ENCODE measurements around the gene ITPR1. TPM values are rescaled to one million over a fixed set of nuclear protein-coding genes. Genes with fewer than 3 reads are reported as not detected.

The ITPR1 gene
- total RNA-seq, 2 donors from 2014 or later = 119 to 177 TPM

DNA sequence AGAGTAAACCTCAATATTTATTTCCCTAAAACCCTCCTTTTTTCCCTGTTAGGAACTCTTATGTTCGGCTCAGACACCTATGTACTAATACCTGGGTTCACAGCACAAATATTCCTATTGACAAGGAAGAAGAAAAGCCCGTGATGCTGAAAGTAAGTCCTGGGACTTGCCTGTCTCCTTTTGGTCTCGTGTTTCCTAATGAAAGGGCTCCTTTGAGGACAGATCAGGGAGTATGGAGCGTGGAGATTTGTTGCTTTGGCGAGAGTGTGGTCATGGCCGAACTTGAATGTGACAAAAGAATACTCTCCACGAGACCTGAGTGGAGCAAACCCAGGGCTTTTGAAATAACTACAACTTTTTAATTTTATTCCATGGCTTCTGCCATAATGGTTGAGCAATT is 167.8 kb downstream of the ITPR1 start:
- Mint-ChIP-seq H3K9me3 (no peaks in the 10 kb centered on the region), H3K27me3 (no peaks in the 10 kb centered on the region), H3K4me1 (ENCODE audit: low read depth in 2 of 2) (no peaks in the 10 kb centered on the region), H3K27ac (no peak overlapping the region), H3K36me3 (peaks cover 13% of the 10 kb centered on the region), H3K4me3 (no peak overlapping the region)
- ATAC-seq = no peak
- no peak for DNase-seq (ENCODE audit: low spot score)

DNA sequence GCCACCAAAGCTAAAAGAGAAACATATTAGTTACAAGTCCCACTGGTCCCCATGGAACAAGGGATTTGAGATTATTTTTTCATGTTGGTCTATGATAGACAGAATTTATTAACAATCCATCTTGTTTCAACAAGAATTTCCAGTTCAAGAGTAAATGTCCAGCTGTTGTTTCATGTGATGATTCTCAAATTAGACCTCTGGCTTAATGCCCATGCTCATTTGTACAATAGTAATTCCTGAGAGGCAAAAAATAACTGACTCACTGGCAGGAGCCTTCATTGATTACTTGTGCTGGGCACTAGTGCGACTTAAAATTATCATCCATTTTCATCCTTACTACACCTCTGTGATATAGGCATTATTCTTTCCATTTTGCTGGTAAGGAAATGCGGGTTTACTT is 171.3 kb downstream of the ITPR1 start:
- Mint-ChIP-seq H3K9me3 (no peaks in the 10 kb centered on the region), H3K4me1 (ENCODE audit: low read depth in 2 of 2) (peaks cover 0 to 3% of the 10 kb centered on the region in 2 donors), H3K36me3 (peaks cover 26% of the 10 kb centered on the region), H3K27ac (no peak overlapping the region), H3K4me3 (no peak overlapping the region), H3K27me3 (no peaks in the 10 kb centered on the region)
- DNase-seq (ENCODE audit: low spot score) (no peak), ATAC-seq (no peak)

DNA sequence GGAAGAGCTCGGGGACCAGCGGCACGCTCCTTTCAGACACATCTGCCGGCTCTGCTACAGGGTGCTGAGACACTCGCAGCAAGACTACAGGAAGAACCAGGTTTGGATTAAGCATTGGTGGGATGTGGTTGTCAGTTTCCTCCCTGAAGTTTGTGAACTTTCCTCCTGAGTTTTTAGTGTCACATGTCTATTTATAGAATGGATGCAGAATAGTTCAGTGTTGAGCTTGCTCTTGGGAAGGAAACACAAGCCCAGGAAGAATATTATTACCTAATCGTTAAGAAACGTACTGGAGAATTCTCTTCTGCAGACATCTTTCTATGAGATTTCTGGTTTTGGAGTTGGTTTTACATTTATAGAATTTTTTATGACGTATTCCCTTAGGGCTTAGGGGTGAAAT is 172.0 kb downstream of the ITPR1 start:
- Mint-ChIP-seq H3K9me3 (no peaks in the 10 kb centered on the region), H3K36me3 (peaks cover 32% of the 10 kb centered on the region), H3K4me1 (ENCODE audit: low read depth in 2 of 2) (peaks cover 0 to 4% of the 10 kb centered on the region in 2 donors), H3K4me3 (no peak overlapping the region), H3K27ac (no peak overlapping the region), H3K27me3 (no peaks in the 10 kb centered on the region)
- ATAC-seq (no peak), DNase-seq (ENCODE audit: low spot score) (no peak)

DNA sequence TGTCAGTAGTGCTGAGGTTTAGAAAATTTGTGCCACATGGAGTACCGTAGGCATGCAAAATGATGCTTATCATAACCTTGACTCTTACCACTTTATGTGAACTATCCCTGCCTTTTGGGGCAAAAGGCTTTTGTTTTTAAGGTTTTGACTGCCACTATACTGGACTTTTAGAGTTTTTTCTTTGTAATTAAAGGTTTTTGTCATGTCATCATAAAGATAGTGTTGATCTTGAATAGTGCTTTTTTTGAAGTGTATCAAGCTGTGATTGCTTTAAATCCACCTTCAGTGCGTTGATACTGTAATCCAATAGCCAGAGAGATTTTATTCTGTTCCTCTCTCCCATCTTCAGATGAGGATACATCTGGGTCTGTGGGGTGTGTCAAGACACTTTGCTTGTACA is 172.9 kb downstream of the ITPR1 start:
- no peak for ATAC-seq
- H3K9me3 Mint-ChIP-seq = no peaks in the 10 kb centered on the region
- peaks cover 37% of the 10 kb centered on the region for H3K36me3 Mint-ChIP-seq
- no peak overlapping the region for H3K27ac Mint-ChIP-seq
- H3K4me1 Mint-ChIP-seq (ENCODE audit: low read depth in 2 of 2) = peaks cover 0 to 4% of the 10 kb centered on the region in 2 donors
- no peak for DNase-seq (ENCODE audit: low spot score)
- no peak overlapping the region for H3K4me3 Mint-ChIP-seq
- H3K27me3 Mint-ChIP-seq = no peaks in the 10 kb centered on the region

DNA sequence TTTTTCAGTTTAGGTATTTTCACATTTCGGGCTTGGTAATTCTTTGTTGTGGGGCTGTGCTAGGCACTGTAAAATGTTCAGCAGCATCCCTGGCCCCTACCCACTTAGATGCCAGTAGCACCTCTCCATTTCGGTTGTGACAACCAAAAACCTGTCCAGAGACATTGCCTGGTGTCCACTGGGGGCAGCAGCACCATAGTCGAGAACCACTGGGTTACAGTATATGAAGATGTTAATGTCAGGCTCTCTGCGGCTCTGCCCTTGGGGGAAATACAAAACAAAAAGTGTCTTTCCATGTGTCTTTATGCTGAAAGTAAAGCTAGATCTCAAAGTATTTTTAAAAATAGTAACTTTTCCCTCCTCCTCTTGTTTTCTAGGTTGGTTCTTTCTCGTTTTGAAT is 177.2 kb downstream of the ITPR1 start:
- H3K4me1 Mint-ChIP-seq (ENCODE audit: low read depth in 2 of 2) = peaks cover 0 to 4% of the 10 kb centered on the region in 2 donors
- no peak overlapping the region for H3K4me3 Mint-ChIP-seq
- no peaks in the 10 kb centered on the region for H3K9me3 Mint-ChIP-seq
- no peaks in the 10 kb centered on the region for H3K27me3 Mint-ChIP-seq
- peak overlapping the region in 1 of 2 donors; percentile 75 for H3K27ac Mint-ChIP-seq
- ATAC-seq = no peak
- peaks cover 30% of the 10 kb centered on the region for H3K36me3 Mint-ChIP-seq
- DNase-seq (ENCODE audit: low spot score) = no peak

GRCh38 chr3:4672725-4673275 is 179.7 kb downstream of the ITPR1 start:
- no peak for ATAC-seq
- no peak for DNase-seq (ENCODE audit: low spot score)
- Mint-ChIP-seq H3K36me3 (peaks cover 36% of the 10 kb centered on the region), H3K9me3 (no peaks in the 10 kb centered on the region), H3K4me1 (ENCODE audit: low read depth in 2 of 2) (peaks cover 0 to 4% of the 10 kb centered on the region in 2 donors), H3K27ac (no peak overlapping the region), H3K4me3 (no peak overlapping the region), H3K27me3 (no peaks in the 10 kb centered on the region)

GRCh38 chr3:4674216-4674615 is 181.1 kb downstream of the ITPR1 start:
- H3K27ac Mint-ChIP-seq = no peak overlapping the region
- no peak overlapping the region for H3K4me3 Mint-ChIP-seq
- no peaks in the 10 kb centered on the region for H3K9me3 Mint-ChIP-seq
- DNase-seq (ENCODE audit: low spot score) (no peak), ATAC-seq (no peak)
- no peaks in the 10 kb centered on the region for H3K27me3 Mint-ChIP-seq
- H3K4me1 Mint-ChIP-seq (ENCODE audit: low read depth in 2 of 2) = peaks cover 5 to 6% of the 10 kb centered on the region in 2 donors
- peaks cover 34% of the 10 kb centered on the region for H3K36me3 Mint-ChIP-seq

DNA sequence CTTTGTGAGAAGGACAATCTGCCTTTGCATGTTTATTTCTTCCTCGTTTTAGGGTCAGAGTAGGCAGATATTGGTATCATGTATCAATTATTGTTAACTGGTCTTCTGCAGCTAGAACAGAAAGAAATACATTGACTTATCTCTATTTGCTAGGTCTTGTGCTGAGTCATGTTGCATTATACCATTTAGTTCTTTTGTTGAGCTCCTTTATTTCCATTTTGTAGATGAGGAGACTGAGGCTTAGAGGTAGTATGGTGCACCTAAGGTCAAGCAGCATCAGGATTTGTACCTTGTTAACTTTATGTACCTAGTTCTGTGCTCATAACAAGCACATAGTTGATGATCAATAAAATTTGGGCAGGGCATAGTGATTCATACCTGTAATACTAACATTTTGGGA is 182.6 kb downstream of the ITPR1 start:
- no peak overlapping the region for H3K4me3 Mint-ChIP-seq
- peaks cover 5 to 6% of the 10 kb centered on the region in 2 donors for H3K4me1 Mint-ChIP-seq (ENCODE audit: low read depth in 2 of 2)
- no peak for DNase-seq (ENCODE audit: low spot score)
- no peaks in the 10 kb centered on the region for H3K9me3 Mint-ChIP-seq
- peaks cover 24% of the 10 kb centered on the region for H3K36me3 Mint-ChIP-seq
- ATAC-seq = no peak
- no peak overlapping the region for H3K27ac Mint-ChIP-seq
- no peaks in the 10 kb centered on the region for H3K27me3 Mint-ChIP-seq

- peak overlapping the region; percentile 6 to 59 for H3K27ac Mint-ChIP-seq
- no peak for DNase-seq (ENCODE audit: low spot score)
- no peak overlapping the region for H3K4me3 Mint-ChIP-seq
- no peaks in the 10 kb centered on the region for H3K9me3 Mint-ChIP-seq
- peaks cover 6 to 11% of the 10 kb centered on the region in 2 donors for H3K4me1 Mint-ChIP-seq (ENCODE audit: low read depth in 2 of 2)
- H3K27me3 Mint-ChIP-seq = no peaks in the 10 kb centered on the region
- ATAC-seq = no peak
- H3K36me3 Mint-ChIP-seq = peaks cover 20% of the 10 kb centered on the region
These were observed 185.2 kb downstream of the ITPR1 start for GRCh38 chr3:4678320-4678719.

- Mint-ChIP-seq H3K27ac (no peak overlapping the region), H3K9me3 (no peaks in the 10 kb centered on the region), H3K4me3 (no peak overlapping the region), H3K27me3 (no peaks in the 10 kb centered on the region), H3K4me1 (ENCODE audit: low read depth in 2 of 2) (peaks cover 15 to 21% of the 10 kb centered on the region in 2 donors), H3K36me3 (peaks cover 23% of the 10 kb centered on the region)
- ATAC-seq (no peak), DNase-seq (ENCODE audit: low spot score) (no peak)
These were observed 187.1 kb downstream of the ITPR1 start for GRCh38 chr3:4680227-4680691.

GRCh38 chr3:4680871-4681300 is 187.7 kb downstream of the ITPR1 start:
- Mint-ChIP-seq H3K27me3 (no peaks in the 10 kb centered on the region), H3K36me3 (peaks cover 29% of the 10 kb centered on the region), H3K27ac (no peak overlapping the region), H3K4me3 (no peak overlapping the region), H3K4me1 (ENCODE audit: low read depth in 2 of 2) (peaks cover 15 to 21% of the 10 kb centered on the region in 2 donors), H3K9me3 (no peaks in the 10 kb centered on the region)
- no peak for ATAC-seq
- no peak for DNase-seq (ENCODE audit: low spot score)

DNA sequence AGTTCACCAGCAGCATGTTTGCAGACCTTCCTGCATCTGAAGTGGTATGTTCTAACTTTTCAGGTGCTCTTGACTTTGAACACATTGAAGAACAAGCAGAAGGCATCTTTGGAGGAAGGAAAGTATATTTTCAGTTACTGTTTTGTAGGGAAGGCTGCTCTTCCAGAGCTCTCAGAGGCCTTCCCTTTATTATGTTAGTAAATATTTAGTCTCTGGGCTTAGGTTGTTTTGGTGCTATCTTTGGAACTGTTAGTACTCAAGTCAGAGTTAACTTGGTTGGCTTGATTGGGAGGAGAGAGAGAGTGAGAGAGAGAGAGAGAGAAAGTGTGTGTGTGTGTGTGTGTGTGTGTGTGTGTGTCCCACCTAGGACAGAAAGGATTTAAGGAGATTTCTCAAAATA is 188.2 kb downstream of the ITPR1 start:
- no peak overlapping the region for H3K27ac Mint-ChIP-seq
- no peaks in the 10 kb centered on the region for H3K9me3 Mint-ChIP-seq
- no peak for ATAC-seq
- H3K4me3 Mint-ChIP-seq = no peak overlapping the region
- H3K4me1 Mint-ChIP-seq (ENCODE audit: low read depth in 2 of 2) = peaks cover 15 to 21% of the 10 kb centered on the region in 2 donors
- DNase-seq (ENCODE audit: low spot score) = no peak
- H3K27me3 Mint-ChIP-seq = no peaks in the 10 kb centered on the region
- peaks cover 30% of the 10 kb centered on the region for H3K36me3 Mint-ChIP-seq

DNA sequence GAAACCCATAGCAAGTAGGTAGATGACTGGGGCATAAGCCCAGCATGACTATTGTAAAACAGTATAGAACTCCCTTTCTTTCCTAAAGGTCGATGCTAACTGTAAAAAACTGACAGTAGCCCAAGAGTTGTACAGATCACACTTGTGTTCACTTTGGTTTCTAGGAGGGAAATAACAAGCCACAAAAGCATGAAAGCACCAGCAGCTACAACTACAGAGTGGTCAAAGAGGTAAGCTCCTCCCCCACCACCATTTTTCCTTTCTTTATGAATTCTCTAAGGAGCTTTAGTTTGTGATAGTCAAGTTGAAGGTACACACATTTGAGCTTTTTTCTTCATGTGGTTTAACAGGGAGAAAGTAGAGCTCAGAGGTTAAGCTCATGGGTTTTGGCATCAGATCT is 191.0 kb downstream of the ITPR1 start:
- no peaks in the 10 kb centered on the region for H3K9me3 Mint-ChIP-seq
- ATAC-seq = peak; percentile 6 to 31
- H3K4me3 Mint-ChIP-seq = no peak overlapping the region
- peaks cover 10 to 17% of the 10 kb centered on the region in 2 donors for H3K4me1 Mint-ChIP-seq (ENCODE audit: low read depth in 2 of 2)
- DNase-seq (ENCODE audit: low spot score) = no peak
- H3K27ac Mint-ChIP-seq = no peak overlapping the region
- H3K36me3 Mint-ChIP-seq = peaks cover 27% of the 10 kb centered on the region
- H3K27me3 Mint-ChIP-seq = no peaks in the 10 kb centered on the region

DNA sequence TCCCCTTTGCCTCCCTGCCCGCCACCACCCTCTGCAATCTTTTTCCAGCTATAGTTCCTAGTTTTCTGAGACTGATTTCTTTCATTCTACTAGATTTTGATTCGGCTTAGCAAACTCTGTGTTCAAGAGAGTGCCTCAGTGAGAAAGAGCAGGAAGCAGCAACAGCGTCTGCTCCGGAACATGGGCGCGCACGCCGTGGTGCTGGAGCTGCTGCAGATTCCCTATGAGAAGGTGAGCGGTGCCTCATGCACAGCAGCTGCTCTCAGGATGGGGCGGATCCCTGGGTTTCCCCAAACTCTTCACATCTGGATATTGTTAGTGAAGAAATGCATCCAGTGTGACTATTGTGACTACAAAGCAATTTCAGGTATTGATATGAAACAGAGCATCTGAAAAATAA is 191.8 kb downstream of the ITPR1 start:
- H3K27ac Mint-ChIP-seq = no peak overlapping the region
- no peaks in the 10 kb centered on the region for H3K27me3 Mint-ChIP-seq
- ATAC-seq = no peak
- no peak for DNase-seq (ENCODE audit: low spot score)
- H3K9me3 Mint-ChIP-seq = no peaks in the 10 kb centered on the region
- H3K36me3 Mint-ChIP-seq = peaks cover 35% of the 10 kb centered on the region
- H3K4me3 Mint-ChIP-seq = no peak overlapping the region
- H3K4me1 Mint-ChIP-seq (ENCODE audit: low read depth in 2 of 2) = peaks cover 10 to 15% of the 10 kb centered on the region in 2 donors
